Right lobe of liver (tissue), 4 donors: ENCODE data around the gene BCL2L1.

Experiments used
- CTCF ChIP-seq, 4 donors: fragments of 200-600 bp in 3 of 4; fragments of 450-650 bp in 1 of 4; IDR thresholded peaks; one replicate each; pipeline versions ENCODE4 v1.5.1 to v1.8.0; 2016 to 2022; ENCODE audit warnings: antibody characterized with exemption in 4 of 4, mild to moderate bottlenecking in 2 of 4
- POLR2A ChIP-seq: fragments of 450-650 bp; IDR thresholded peaks from one replicate; pipeline ENCODE4 v1.6.1; 2017; ENCODE audit warnings: antibody characterized with exemption, mild to moderate bottlenecking
- donor health status: DM: no; HTN: no; CAD: no.
- donor health status: DM: no; HTN: no; CAD: no.
- donor health status: DM: no; HTN: yes; CAD: no.

GRCh38 chr20:31719644-31720485 lies 2.8 kb downstream of the BCL2L1 start:
- TF ChIP-seq CTCF (IDR thresholded peaks at IDR 0.05) = no peak
- peak; percentile 59 for TF ChIP-seq POLR2A
